DMS53 treated with DMSO at 0.1 percent for 48 hours (cell line): ENCODE results near the gene ALG9.
"Not testable (repeated sequence)": the region's sequence is repeated elsewhere in the genome, so short reads cannot be mapped to it uniquely, and the experiment has no call there.

Experiments used
- DNase-seq: peaks from one replicate; lab custom pipeline; 2025; ENCODE audit not compliant: unreplicated experiment; lab: John Stamatoyannopoulos, UW

Gene ALG9

GRCh38 chr11:111870886-111871692 lies at the start of gene ALG9:
Gene ALG9, minus strand, starts transcription at chr11:111871581. Its CDS starts 99 bp downstream, at chr11:111871482.
- DNase-seq: peak; percentile 57

GRCh38 chr11:111920908-111921307 lies 49.5 kb upstream of the ALG9 start:
- DNase-seq: no peak

DNA sequence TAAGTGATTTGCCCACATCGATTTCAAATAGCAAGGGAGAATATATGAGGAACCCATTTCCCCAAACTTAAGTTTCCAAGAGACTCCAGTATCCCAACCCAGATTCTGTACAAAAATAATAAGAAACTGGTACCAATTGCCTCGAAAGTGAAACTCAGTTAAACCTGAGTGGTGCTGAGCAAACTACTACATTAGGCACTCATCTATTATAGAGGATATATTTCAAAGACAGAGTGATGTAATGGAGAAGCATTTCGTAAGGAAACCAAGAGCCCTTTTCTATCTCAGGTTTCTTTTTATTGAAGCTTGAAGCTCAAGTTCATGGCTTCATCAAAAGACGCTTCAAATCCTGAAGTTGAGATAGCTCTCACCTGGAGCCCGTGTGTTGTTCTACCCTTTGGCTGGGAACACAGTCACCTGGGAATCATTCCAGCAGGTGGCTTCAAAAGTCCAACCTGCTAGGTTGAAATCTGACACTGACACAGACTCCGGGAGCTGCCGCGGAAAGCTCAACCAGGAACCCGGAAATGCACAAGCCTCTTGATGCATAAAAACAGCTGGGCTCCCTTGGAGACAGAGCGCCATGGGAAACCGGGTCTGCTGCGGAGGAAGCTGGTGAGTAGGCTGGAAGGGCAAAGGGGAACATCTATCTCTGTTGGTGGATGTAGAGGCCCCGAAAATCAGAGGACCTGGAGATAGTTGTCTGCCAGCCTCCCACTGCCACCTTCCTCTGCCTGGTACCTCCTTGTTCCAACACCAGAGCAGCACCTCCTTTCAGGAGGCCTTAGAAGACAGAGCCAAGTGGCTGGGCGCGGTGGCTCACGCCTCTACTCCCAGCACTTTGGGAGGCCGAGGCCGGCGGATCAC lies 47.2 kb upstream of the ALG9 start, which contains the start of gene C11orf52:
C11orf52 (plus strand) TSS at position 524 of the 867 bp plus-strand sequence; CDS start at position 584, 60 bp downstream.
- DNase-seq: peak; percentile 98

GRCh38 chr11:111917788-111918187 lies 46.4 kb upstream of the ALG9 start:
- DNase-seq: no peak

GRCh38 chr11:111917312-111917711 lies 45.9 kb upstream of the ALG9 start:
- DNase-seq: no peak

GRCh38 chr11:111916768-111917167 lies 45.4 kb upstream of the ALG9 start:
- DNase-seq: no peak

- no peak for DNase-seq
Measured at GRCh38 chr11:111913997-111914396, 42.6 kb upstream of the ALG9 start.

DNA sequence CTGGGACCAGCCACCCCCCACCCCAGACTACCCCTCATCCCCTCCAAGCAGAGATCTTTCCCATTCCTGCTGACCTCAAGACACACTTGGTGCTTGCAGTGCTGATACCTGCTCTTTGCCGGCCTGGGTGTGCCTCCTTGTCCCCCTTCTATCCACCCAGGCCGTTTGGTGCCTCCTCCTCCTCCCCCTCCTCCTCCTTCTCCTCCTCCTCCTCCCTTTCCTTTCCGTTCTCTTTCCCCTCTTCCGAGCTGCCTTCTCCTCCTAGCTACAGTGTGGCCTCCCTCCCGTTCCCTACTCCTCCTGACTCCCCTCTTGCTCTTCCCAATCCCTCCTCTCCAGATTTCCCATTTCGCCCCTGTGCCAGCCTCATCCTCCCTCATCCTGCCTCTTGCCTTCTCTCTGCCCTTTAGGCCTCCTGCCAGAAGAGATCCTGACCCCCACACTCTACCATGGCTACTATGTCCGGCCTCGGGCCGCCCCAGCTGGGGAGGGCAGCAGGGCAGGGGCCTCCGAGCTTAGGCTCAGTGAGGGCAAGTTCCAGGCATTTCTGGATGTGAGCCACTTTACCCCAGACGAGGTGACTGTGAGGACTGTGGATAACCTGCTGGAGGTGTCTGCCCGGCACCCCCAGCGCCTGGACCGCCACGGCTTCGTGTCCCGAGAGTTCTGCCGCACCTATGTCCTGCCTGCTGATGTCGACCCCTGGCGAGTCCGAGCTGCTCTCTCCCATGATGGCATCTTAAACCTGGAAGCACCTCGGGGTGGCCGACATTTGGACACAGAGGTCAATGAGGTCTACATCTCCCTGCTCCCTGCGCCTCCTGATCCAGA lies 41.9 kb upstream of the ALG9 start:
- no peak for DNase-seq

GRCh38 chr11:111912535-111912934 lies 41.2 kb upstream of the ALG9 start, which contains the start of gene HSPB2:
Gene HSPB2, plus strand, starts transcription at chr11:111912734. Its CDS starts 96 bp downstream, at chr11:111912830.
- DNase-seq: no peak

GRCh38 chr11:111911563-111912401 lies 40.4 kb upstream of the ALG9 start, which contains the start of gene CRYAB:
Gene CRYAB, minus strand, starts transcription at chr11:111911770. Its CDS starts 46 bp downstream, at chr11:111911724.
- DNase-seq: no peak

GRCh38 chr11:111910676-111911562 lies 39.5 kb upstream of the ALG9 start:
- no peak for DNase-seq

GRCh38 chr11:111909378-111909777 lies 38.0 kb upstream of the ALG9 start:
- no peak for DNase-seq

DNA sequence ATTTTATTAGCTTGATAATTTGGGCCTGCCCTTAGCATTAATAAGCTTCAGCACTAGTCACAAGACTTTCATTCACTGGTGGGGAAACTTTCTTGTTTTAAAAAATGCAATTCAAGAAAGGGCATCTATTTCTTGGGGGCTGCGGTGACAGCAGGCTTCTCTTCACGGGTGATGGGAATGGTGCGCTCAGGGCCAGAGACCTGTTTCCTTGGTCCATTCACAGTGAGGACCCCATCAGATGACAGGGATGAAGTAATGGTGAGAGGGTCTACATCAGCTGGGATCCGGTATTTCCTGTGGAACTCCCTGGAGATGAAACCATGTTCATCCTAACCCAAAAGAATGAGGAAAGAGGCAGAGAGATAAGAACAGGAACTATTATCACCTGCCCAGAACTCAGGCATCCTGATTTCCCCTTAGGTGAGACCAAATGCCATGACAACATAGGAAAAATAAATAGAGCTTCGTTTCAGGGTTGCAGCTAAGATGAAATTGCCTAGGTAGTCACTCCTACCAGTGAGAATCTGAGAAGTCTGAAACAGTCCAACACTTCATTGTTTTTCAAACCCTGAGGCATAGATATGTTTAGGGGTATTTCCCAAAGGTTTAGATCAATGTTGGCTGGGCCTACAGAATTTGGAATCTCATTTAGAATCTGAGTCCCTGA lies 37.4 kb upstream of the ALG9 start:
- no peak for DNase-seq

- DNase-seq: no peak
Measured at GRCh38 chr11:111906680-111907079, 35.3 kb upstream of the ALG9 start.

DNA sequence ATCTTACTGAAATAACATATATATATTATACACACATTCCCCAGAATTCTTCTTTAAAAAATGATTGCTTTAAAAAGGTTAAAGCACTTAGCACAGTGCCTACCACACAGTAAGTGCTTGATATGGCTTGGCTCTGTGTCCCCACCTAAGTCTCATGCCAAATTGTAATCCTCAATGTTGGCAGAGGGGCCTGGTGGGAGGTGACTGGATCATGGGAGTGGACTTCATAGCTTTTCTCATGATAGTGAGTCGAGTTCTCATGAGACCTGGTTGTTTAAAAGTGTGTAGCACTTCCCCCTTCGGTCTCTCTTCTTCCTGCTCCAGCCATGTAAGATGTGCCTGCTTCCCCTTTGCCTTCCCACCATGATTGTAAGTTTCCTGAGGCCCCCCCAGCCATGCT lies 34.0 kb upstream of the ALG9 start:
- no peak for DNase-seq

- DNase-seq: no peak
Measured at GRCh38 chr11:111886844-111887243, 15.5 kb upstream of the ALG9 start.

- no peak for DNase-seq
Measured at GRCh38 chr11:111886032-111886431, 14.7 kb upstream of the ALG9 start.

DNA sequence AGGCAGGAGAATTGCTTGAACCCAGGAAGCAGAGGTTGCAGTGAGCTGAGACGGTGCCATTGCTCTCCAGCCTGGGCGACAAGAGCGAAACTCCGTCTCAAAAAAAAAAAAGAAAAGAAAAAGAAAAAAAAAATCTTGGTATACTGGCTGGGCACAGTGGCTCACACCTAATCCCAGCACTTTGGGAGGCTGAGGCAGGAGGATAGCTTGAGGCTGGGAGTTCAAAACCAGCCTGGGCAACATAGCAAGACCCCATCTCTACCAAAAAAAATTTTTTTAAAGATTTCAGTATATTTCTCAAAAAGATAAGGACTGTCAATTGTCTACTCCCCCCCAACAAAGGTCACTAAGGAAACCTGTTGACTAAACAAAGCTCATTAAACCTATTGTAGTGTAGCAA lies 13.7 kb upstream of the ALG9 start:
- DNase-seq: not testable (repeated sequence)
